Muscle layer of duodenum (tissue), 2 donors: Measurements from ENCODE around the gene GNG8.
"Not testable (repeated sequence)": the region's sequence is repeated elsewhere in the genome, so short reads cannot be mapped to it uniquely, and the experiment has no call there.

Source experiments
- H3K27ac ChIP-seq: one replicate; pipeline ENCODE4 v1.7.0; 2013; ENCODE audit warnings: mild to moderate bottlenecking, low read length
- H3K27me3 ChIP-seq: one replicate; pipeline ENCODE4 v1.7.0; 2013; ENCODE audit warnings: low read depth, mild to moderate bottlenecking, control low read depth, low read length
- H3K36me3 ChIP-seq, 2 donors: one replicate each; pipeline ENCODE4 v1.7.0; 2013; ENCODE audit warnings: low read length in 2 of 2, control low read depth in 1 of 2, mild to moderate bottlenecking in 1 of 2; ENCODE audit not compliant: insufficient read depth in 2 of 2, control insufficient read depth in 1 of 2
- H3K4me1 ChIP-seq, 2 donors: one replicate each; pipeline ENCODE4 v1.7.0; 2013; ENCODE audit warnings: low read length in 2 of 2, mild to moderate bottlenecking in 2 of 2, control low read depth in 1 of 2, moderate library complexity in 1 of 2; ENCODE audit not compliant: insufficient read depth in 2 of 2, control insufficient read depth in 1 of 2
- H3K4me3 ChIP-seq, 2 donors: one replicate each; pipeline ENCODE4 v1.7.0; 2013; ENCODE audit warnings: low read length in 2 of 2, low read depth in 1 of 2, mild to moderate bottlenecking in 1 of 2
- H3K9me3 ChIP-seq, 2 donors: one replicate each; pipeline ENCODE4 v1.7.0; 2013; ENCODE audit warnings: low read length in 2 of 2, control low read depth in 1 of 2, mild to moderate bottlenecking in 1 of 2; ENCODE audit not compliant: control insufficient read depth in 1 of 2
- donor health status: healthy.

Gene GNG8

GRCh38 chr19:46639358-46640182, 3.6 kb upstream of the GNG8 start:
- H3K27ac ChIP-seq, result peak overlapping the region; percentile 49

GRCh38 chr19:46637224-46637623, 1.2 kb upstream of the GNG8 start:
- Histone ChIP-seq H3K27me3 (no peaks in the 10 kb centered on the region), H3K9me3 (no peaks in the 10 kb centered on the region), H3K27ac (no peak overlapping the region), H3K4me1 (peaks cover 11 to 32% of the 10 kb centered on the region in 2 donors), H3K36me3 (no peaks in the 10 kb centered on the region), H3K4me3 (no peak overlapping the region)

More at GRCh38 chr19:46639358-46640182, 3.6 kb upstream of the GNG8 start:
- no peaks in the 10 kb centered on the region for H3K27me3 ChIP-seq
- H3K4me3 ChIP-seq, result peak overlapping the region; percentile 55 to 58
- H3K9me3 ChIP-seq, result no peaks in the 10 kb centered on the region
- H3K4me1 ChIP-seq, result peaks cover 4 to 19% of the 10 kb centered on the region in 2 donors
- no peaks in the 10 kb centered on the region for H3K36me3 ChIP-seq

- H3K4me1 ChIP-seq, result peaks cover 7 to 32% of the 10 kb centered on the region in 2 donors
- H3K4me3 ChIP-seq, result peak overlapping the region in 1 of 2 donors; percentile 52
- H3K27ac ChIP-seq, result no peak overlapping the region
- H3K36me3 ChIP-seq, result no peaks in the 10 kb centered on the region
- H3K9me3 ChIP-seq, result no peaks in the 10 kb centered on the region
- H3K27me3 ChIP-seq, result no peaks in the 10 kb centered on the region
Measured at GRCh38 chr19:46634656-46635218, 1.3 kb downstream of the GNG8 start.

- Histone ChIP-seq H3K27ac (no peak overlapping the region), H3K27me3 (no peaks in the 10 kb centered on the region), H3K9me3 (no peaks in the 10 kb centered on the region), H3K4me1 (peaks cover 6 to 28% of the 10 kb centered on the region in 2 donors), H3K4me3 (peak overlapping the region; percentile 52 to 56), H3K36me3 (no peaks in the 10 kb centered on the region)
Measured at GRCh38 chr19:46634045-46634655, 1.9 kb downstream of the GNG8 start.

- H3K4me3 ChIP-seq, result no peak overlapping the region
- no peak overlapping the region for H3K27ac ChIP-seq
- H3K9me3 ChIP-seq, result no peaks in the 10 kb centered on the region
- no peaks in the 10 kb centered on the region for H3K27me3 ChIP-seq
- H3K36me3 ChIP-seq, result no peaks in the 10 kb centered on the region
- peaks cover 6 to 19% of the 10 kb centered on the region in 2 donors for H3K4me1 ChIP-seq
Measured at GRCh38 chr19:46633130-46633529, 2.9 kb downstream of the GNG8 start.

- no peak overlapping the region for H3K4me3 ChIP-seq
- peaks cover 6 to 19% of the 10 kb centered on the region in 2 donors for H3K4me1 ChIP-seq
- no peaks in the 10 kb centered on the region for H3K36me3 ChIP-seq
- no peak overlapping the region for H3K27ac ChIP-seq
- no peaks in the 10 kb centered on the region for H3K9me3 ChIP-seq
- no peaks in the 10 kb centered on the region for H3K27me3 ChIP-seq
Measured at GRCh38 chr19:46631481-46631880, 4.5 kb downstream of the GNG8 start.

GRCh38 chr19:46630586-46631205, 5.3 kb downstream of the GNG8 start:
- no peaks in the 10 kb centered on the region for H3K27me3 ChIP-seq
- H3K4me1 ChIP-seq, result peaks cover 11 to 20% of the 10 kb centered on the region in 2 donors
- H3K36me3 ChIP-seq, result no peaks in the 10 kb centered on the region
- H3K4me3 ChIP-seq, result no peak overlapping the region
- H3K9me3 ChIP-seq, result no peaks in the 10 kb centered on the region
- no peak overlapping the region for H3K27ac ChIP-seq

- no peak overlapping the region for H3K27ac ChIP-seq
- H3K4me1 ChIP-seq, result peaks cover 20 to 23% of the 10 kb centered on the region in 2 donors
- no peak overlapping the region for H3K4me3 ChIP-seq
- H3K36me3 ChIP-seq, result no peaks in the 10 kb centered on the region
- no peaks in the 10 kb centered on the region for H3K9me3 ChIP-seq
- H3K27me3 ChIP-seq, result no peaks in the 10 kb centered on the region
Measured at GRCh38 chr19:46629546-46630025, 6.4 kb downstream of the GNG8 start.

- not testable (repeated sequence) for H3K27ac ChIP-seq, H3K4me3 ChIP-seq, H3K9me3 ChIP-seq, H3K27me3 ChIP-seq, H3K36me3 ChIP-seq
- peaks cover 20 to 21% of the 10 kb centered on the region in 2 donors for H3K4me1 ChIP-seq
Measured at GRCh38 chr19:46628970-46629369, 7.0 kb downstream of the GNG8 start.

GRCh38 chr19:46626446-46626845, 9.6 kb downstream of the GNG8 start:
- H3K27me3 ChIP-seq, result no peaks in the 10 kb centered on the region
- H3K4me3 ChIP-seq, result no peak overlapping the region
- peaks cover 14 to 31% of the 10 kb centered on the region in 2 donors for H3K4me1 ChIP-seq
- H3K27ac ChIP-seq, result peak overlapping the region; percentile 82
- no peaks in the 10 kb centered on the region for H3K36me3 ChIP-seq
- H3K9me3 ChIP-seq, result no peaks in the 10 kb centered on the region

GRCh38 chr19:46625731-46626130, 10.3 kb downstream of the GNG8 start:
- peaks cover 14 to 37% of the 10 kb centered on the region in 2 donors for H3K4me1 ChIP-seq

More at GRCh38 chr19:46625731-46626130, 10.3 kb downstream of the GNG8 start:
- H3K4me3 ChIP-seq, result no peak overlapping the region
- H3K27ac ChIP-seq, result peak overlapping the region; percentile 82
- H3K36me3 ChIP-seq, result no peaks in the 10 kb centered on the region
- no peaks in the 10 kb centered on the region for H3K9me3 ChIP-seq
- H3K27me3 ChIP-seq, result no peaks in the 10 kb centered on the region
